ENCODE data around the gene ELOVL5. TPM values are rescaled to one million over a fixed set of nuclear protein-coding genes. Genes with fewer than 3 reads are reported as not detected.

Gene ELOVL5, protein sequence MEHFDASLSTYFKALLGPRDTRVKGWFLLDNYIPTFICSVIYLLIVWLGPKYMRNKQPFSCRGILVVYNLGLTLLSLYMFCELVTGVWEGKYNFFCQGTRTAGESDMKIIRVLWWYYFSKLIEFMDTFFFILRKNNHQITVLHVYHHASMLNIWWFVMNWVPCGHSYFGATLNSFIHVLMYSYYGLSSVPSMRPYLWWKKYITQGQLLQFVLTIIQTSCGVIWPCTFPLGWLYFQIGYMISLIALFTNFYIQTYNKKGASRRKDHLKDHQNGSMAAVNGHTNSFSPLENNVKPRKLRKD
- 100 to 1,000 TPM; 103 to 108 TPM for total RNA-seq
- 140 TPM for polyA plus RNA-seq (2013, experiment 1 of 2)
- polyA plus RNA-seq (2013, experiment 2 of 2): 132 TPM
- long read RNA-seq, experiment 1, transcript ELOVL5-201 (8 exons, 2,827 nt): major isoform, 23 of 63 reads
- long read RNA-seq, experiment 1, partial matches to known transcripts: 31 of 63 reads
- long read RNA-seq, experiment 1, other reads (novel, unspliced or antisense): 7 of 63 reads
- long read RNA-seq, experiment 2, transcript ELOVL5-201 (8 exons, 2,827 nt): major isoform, 165 of 200 reads
- long read RNA-seq, experiment 2, partial matches to known transcripts: 16 of 200 reads
- long read RNA-seq, experiment 2, other reads (novel, unspliced or antisense): 18 of 200 reads
- long read RNA-seq, experiment 3, transcript ELOVL5-201 (8 exons, 2,827 nt): major isoform, 505 of 614 reads
- long read RNA-seq, experiment 3, partial matches to known transcripts: 90 of 614 reads
- long read RNA-seq, experiment 3, other reads (novel, unspliced or antisense): 15 of 614 reads
- long read RNA-seq, experiment 4, transcript ELOVL5-201 (8 exons, 2,827 nt): major isoform, 103 of 151 reads
- long read RNA-seq, experiment 4, partial matches to known transcripts: 5 of 151 reads
- long read RNA-seq, experiment 4, other reads (novel, unspliced or antisense): 41 of 151 reads

DNA sequence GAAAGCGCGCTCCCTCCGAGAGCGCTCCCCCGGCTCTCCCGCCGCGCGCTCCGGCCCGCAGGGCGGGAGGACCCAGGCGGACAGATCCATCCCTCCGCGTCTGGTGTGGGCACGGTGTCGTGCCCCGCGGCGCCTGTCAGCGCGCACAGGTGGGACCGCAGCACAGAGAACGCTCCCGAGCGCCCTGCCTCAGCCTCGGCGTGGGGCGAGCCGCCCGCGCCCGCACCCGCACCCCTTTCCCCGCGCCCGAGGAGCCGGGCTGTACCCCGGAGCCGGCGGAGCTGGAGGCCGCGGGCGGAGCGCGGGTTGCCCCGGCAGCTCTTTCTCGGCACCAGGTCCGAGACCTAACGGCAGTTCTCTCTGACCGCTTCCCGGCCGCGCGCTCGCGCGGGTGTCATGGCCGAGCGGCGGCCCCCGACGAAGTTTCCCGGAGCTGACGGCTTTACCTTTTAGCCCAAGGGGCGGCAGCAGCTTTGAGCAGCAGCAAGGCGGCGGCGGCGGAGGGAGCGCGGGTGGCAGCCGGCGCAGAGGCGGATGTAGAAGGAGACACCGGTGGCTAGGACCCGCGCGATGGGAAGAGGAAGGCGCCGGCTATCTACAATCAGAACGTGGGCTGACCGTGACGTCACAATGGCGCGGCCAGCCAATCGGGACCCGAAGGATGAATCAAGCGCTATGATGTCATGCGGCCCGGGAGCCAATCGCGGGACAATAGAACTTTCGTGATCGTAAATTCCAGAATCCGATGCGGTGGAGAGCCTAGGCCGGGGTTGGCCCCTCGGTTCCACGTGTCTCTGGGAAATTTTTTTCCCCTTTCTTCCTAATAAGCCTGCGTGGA lies at the start of gene ELOVL5:
Gene ELOVL5 (minus strand): TSS at position 580 of the 838 bp plus-strand sequence. CDS start 53,251 bp downstream, outside the sequence.
- peaks cover 3% of the 10 kb centered on the region for H3K36me3 Mint-ChIP-seq (ENCODE audit: low read depth)
- 0 to 1% methylated on average over 45 to 101 of the region's 101 CpGs for WGBS, 2 experiments (ENCODE audit: insufficient coverage in 1 of 2, insufficient read length in 1 of 2)
- H3K27me3 ChIP-seq (ENCODE audit: control insufficient read depth, insufficient read depth, low read length, poor library complexity, severe bottlenecking): no peaks in the 10 kb centered on the region
- TF ChIP-seq, protein P1, sequence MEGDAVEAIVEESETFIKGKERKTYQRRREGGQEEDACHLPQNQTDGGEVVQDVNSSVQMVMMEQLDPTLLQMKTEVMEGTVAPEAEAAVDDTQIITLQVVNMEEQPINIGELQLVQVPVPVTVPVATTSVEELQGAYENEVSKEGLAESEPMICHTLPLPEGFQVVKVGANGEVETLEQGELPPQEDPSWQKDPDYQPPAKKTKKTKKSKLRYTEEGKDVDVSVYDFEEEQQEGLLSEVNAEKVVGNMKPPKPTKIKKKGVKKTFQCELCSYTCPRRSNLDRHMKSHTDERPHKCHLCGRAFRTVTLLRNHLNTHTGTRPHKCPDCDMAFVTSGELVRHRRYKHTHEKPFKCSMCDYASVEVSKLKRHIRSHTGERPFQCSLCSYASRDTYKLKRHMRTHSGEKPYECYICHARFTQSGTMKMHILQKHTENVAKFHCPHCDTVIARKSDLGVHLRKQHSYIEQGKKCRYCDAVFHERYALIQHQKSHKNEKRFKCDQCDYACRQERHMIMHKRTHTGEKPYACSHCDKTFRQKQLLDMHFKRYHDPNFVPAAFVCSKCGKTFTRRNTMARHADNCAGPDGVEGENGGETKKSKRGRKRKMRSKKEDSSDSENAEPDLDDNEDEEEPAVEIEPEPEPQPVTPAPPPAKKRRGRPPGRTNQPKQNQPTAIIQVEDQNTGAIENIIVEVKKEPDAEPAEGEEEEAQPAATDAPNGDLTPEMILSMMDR (conservative IDR thresholded peaks at IDR 0.05): no peak
- peak within 1 kb of the TSS; percentile 85 for H3K4me3 Mint-ChIP-seq
- H3K27ac ChIP-seq (ENCODE audit: low read depth, low read length): peak within 1 kb of the TSS; percentile 91
- H3K4me1 Mint-ChIP-seq: peaks cover 17% of the 10 kb centered on the region
- H3K4me3 ChIP-seq (ENCODE audit: low read length): peak within 1 kb of the TSS; percentile 89
- peaks cover 20% of the 10 kb centered on the region for H3K27me3 Mint-ChIP-seq (ENCODE audit: insufficient read depth)
- no peaks in the 10 kb centered on the region for H3K9me3 Mint-ChIP-seq
- H3K9me3 ChIP-seq (ENCODE audit: control insufficient read depth, low read length): no peaks in the 10 kb centered on the region
- peaks cover 6% of the 10 kb centered on the region for H3K36me3 ChIP-seq (ENCODE audit: control insufficient read depth, insufficient read depth, low read length)
- peak within 1 kb of the TSS; percentile 63 for H3K9ac ChIP-seq (ENCODE audit: extremely low read depth, low read length, poor library complexity, severe bottlenecking)
- H3K27ac Mint-ChIP-seq: peak within 1 kb of the TSS; percentile 89
- DNase-seq: peak; percentile 96
- no peaks in the 10 kb centered on the region for H3K4me1 ChIP-seq (ENCODE audit: control insufficient read depth, insufficient read depth, low read length)

DNA sequence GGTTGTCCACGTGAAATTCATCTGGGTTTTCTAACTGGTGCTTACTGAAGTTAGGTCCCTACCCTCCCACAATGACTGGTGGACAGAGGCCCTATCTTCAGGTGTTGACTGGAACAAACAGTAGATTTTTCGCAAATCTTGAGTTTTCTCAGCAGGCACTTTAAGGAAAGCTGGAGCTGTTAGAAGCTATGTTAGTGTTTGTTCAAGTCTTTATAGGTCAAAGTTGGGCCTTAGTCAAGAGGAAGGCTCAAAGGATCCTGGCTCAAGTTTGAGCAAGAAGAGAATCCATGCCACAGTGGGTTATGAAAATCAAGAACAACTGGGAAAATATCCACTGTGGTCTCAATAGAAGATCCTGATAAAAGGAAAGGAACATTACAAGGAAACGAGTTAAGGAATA lies 48.5 kb upstream of the ELOVL5 start:
- Histone ChIP-seq H3K36me3 (ENCODE audit: control insufficient read depth, insufficient read depth, low read length) (no peaks in the 10 kb centered on the region), H3K27ac (ENCODE audit: low read depth, low read length) (no peak overlapping the region), H3K4me3 (ENCODE audit: low read length) (no peak overlapping the region), H3K9me3 (ENCODE audit: control insufficient read depth, low read length) (no peaks in the 10 kb centered on the region), H3K4me1 (ENCODE audit: control insufficient read depth, insufficient read depth, low read length) (no peaks in the 10 kb centered on the region), H3K27me3 (ENCODE audit: control insufficient read depth, insufficient read depth, low read length, poor library complexity, severe bottlenecking) (no peaks in the 10 kb centered on the region), H3K9ac (ENCODE audit: extremely low read depth, low read length, poor library complexity, severe bottlenecking) (no peak overlapping the region)
- Mint-ChIP-seq H3K36me3 (ENCODE audit: low read depth) (no peaks in the 10 kb centered on the region), H3K4me3 (no peak overlapping the region), H3K27me3 (ENCODE audit: insufficient read depth) (no peaks in the 10 kb centered on the region), H3K4me1 (no peaks in the 10 kb centered on the region), H3K9me3 (no peaks in the 10 kb centered on the region), H3K27ac (no peak overlapping the region)
- TF ChIP-seq, protein P1 (conservative IDR thresholded peaks at IDR 0.05): no peak
- no peak for DNase-seq
- 56 to 75% methylated on average over 2 to 3 of the region's 3 CpGs for WGBS, 2 experiments (ENCODE audit: insufficient coverage in 1 of 2, insufficient read length in 1 of 2)

DNA sequence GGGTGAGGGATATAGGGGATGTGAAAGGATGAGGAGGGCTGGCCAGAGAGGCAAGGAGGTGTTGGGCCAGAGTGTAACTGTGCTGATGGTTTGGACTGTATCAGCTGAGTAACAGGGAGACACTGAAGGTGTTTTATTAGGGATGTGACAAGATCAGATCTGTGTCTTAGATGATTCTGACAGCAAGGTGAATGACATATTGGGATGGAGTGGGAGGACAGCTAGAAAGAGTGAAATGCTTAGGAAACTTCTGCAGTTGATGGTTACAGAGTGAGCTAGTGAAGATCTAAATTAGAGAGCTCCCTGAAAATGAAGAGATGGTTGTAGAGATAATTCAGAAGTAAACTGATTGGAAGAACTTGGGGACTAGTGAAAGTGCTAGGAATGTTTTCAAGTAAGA lies 47.2 kb upstream of the ELOVL5 start:
- no peaks in the 10 kb centered on the region for H3K36me3 ChIP-seq (ENCODE audit: control insufficient read depth, insufficient read depth, low read length)
- Mint-ChIP-seq H3K4me1 (no peaks in the 10 kb centered on the region), H3K27me3 (ENCODE audit: insufficient read depth) (no peaks in the 10 kb centered on the region), H3K27ac (no peak overlapping the region), H3K36me3 (ENCODE audit: low read depth) (no peaks in the 10 kb centered on the region), H3K9me3 (no peaks in the 10 kb centered on the region), H3K4me3 (no peak overlapping the region)
- no peaks in the 10 kb centered on the region for H3K27me3 ChIP-seq (ENCODE audit: control insufficient read depth, insufficient read depth, low read length, poor library complexity, severe bottlenecking)
- H3K9me3 ChIP-seq (ENCODE audit: control insufficient read depth, low read length): no peaks in the 10 kb centered on the region
- H3K4me1 ChIP-seq (ENCODE audit: control insufficient read depth, insufficient read depth, low read length): no peaks in the 10 kb centered on the region
- H3K9ac ChIP-seq (ENCODE audit: extremely low read depth, low read length, poor library complexity, severe bottlenecking): no peak overlapping the region
- TF ChIP-seq, protein P1 (conservative IDR thresholded peaks at IDR 0.05): no peak
- no peak overlapping the region for H3K27ac ChIP-seq (ENCODE audit: low read depth, low read length)
- DNase-seq: no peak
- no peak overlapping the region for H3K4me3 ChIP-seq (ENCODE audit: low read length)
